ENCODE results near the gene NUDT1.

The NUDT1 gene

GRCh38 chr7:2289111-2289586, 47.1 kb downstream of the NUDT1 start:
- H3K9me3 ChIP-seq (ENCODE audit: control insufficient read depth, insufficient read depth, low read length), result no peaks in the 10 kb centered on the region
- no peak overlapping the region for H3K27ac ChIP-seq (ENCODE audit: low read depth, low read length)
- H3K4me2 ChIP-seq (ENCODE audit: low read length), result peak overlapping the region; percentile 43
- peak overlapping the region; percentile 10; the same call in 1 of the 2 replicates for H3K4me3 ChIP-seq (ENCODE audit: low read length)
- no peak for TF ChIP-seq CTCF (IDR thresholded peaks at IDR 0.05; ENCODE audit: low read depth, low read length, poor library complexity, severe bottlenecking)
- no peak for TF ChIP-seq EZH2phosphoT487 (IDR thresholded peaks at IDR 0.05; ENCODE audit: borderline replicate concordance, low read length)
- peaks cover 45% of the 10 kb centered on the region for H3K79me2 ChIP-seq (ENCODE audit: control insufficient read depth, low read length)
- peaks cover 20% of the 10 kb centered on the region for H3K4me1 ChIP-seq (ENCODE audit: control insufficient read depth, low read length)
- no peaks in the 10 kb centered on the region; the same call in 1 of the 2 replicates for H3F3A ChIP-seq (ENCODE audit: control insufficient read depth, insufficient read depth)
- H4K20me1 ChIP-seq (ENCODE audit: control insufficient read depth, insufficient read depth, low read depth, low read length), result peaks cover 14% of the 10 kb centered on the region
- H3K36me3 ChIP-seq (ENCODE audit: control insufficient read depth, low read length), result peaks cover 4% of the 10 kb centered on the region
- no peaks in the 10 kb centered on the region for H3K27me3 ChIP-seq (ENCODE audit: control insufficient read depth, low read length)
- H3K9me2 ChIP-seq (replicated peaks; ENCODE audit: control insufficient read depth, low read length), result no peaks in the 10 kb centered on the region

DNA sequence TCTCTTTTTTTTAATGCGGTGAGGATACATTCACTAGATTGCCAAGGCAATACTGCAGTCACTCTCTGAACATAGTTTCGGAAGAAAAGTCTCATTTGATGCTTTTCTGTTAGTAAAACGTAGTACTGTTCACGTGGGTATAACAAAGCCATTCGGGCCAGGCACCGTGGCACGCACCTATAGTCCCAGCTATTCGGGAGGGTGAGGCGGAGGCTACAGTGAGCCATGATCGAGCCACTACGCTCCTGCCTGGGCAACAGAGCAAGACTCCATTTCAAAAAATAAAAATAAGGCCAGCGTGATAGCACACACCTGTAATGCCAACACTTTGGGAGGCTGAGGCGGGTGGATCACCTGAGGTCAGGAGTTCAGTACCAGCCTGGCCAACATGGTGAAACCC, 47.6 kb downstream of the NUDT1 start:
- Histone ChIP-seq H3K9me3 (ENCODE audit: control insufficient read depth, insufficient read depth, low read length) (no peaks in the 10 kb centered on the region), H3K4me2 (ENCODE audit: low read length) (no peak overlapping the region), H3K27me3 (ENCODE audit: control insufficient read depth, low read length) (no peaks in the 10 kb centered on the region), H3K79me2 (ENCODE audit: control insufficient read depth, low read length) (peaks cover 49% of the 10 kb centered on the region), H3K9me2 (replicated peaks; ENCODE audit: control insufficient read depth, low read length) (no peaks in the 10 kb centered on the region), H3F3A (ENCODE audit: control insufficient read depth, insufficient read depth) (no peaks in the 10 kb centered on the region; the same call in 1 of the 2 replicates), H4K20me1 (ENCODE audit: control insufficient read depth, insufficient read depth, low read depth, low read length) (peaks cover 14% of the 10 kb centered on the region), H3K36me3 (ENCODE audit: control insufficient read depth, low read length) (peaks cover 4% of the 10 kb centered on the region), H3K4me1 (ENCODE audit: control insufficient read depth, low read length) (peaks cover 20% of the 10 kb centered on the region), H3K27ac (ENCODE audit: low read depth, low read length) (no peak overlapping the region), H3K4me3 (ENCODE audit: low read length) (no peak overlapping the region)
- no peak for TF ChIP-seq CTCF (IDR thresholded peaks at IDR 0.05; ENCODE audit: low read depth, low read length, poor library complexity, severe bottlenecking)
- no peak for TF ChIP-seq EZH2phosphoT487 (IDR thresholded peaks at IDR 0.05; ENCODE audit: borderline replicate concordance, low read length)

DNA sequence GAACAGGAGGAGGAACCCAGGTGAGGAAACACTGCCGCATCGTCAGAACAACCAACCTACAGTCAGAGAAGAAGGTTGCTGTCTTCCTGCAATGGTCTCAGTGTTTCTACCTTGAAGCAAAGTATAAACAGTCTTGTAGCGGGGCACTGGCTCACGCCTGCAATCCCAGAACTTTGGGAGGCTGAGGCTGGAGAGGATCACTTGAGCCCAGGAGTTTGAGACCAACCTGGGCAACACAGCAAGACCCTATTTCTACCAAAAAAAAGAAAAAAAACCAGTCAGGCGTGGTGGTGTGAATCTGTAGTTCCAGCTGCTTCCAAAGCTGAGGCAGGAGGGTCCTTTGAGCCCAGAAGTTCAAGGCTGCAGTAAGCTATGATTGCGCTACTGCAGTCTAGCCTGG, 48.9 kb downstream of the NUDT1 start:
- H3K79me2 ChIP-seq (ENCODE audit: control insufficient read depth, low read length), result peaks cover 57% of the 10 kb centered on the region

More for the DNA sequence above, 48.9 kb downstream of the NUDT1 start:
- Histone ChIP-seq H3K27ac (ENCODE audit: low read depth, low read length) (no peak overlapping the region), H3K27me3 (ENCODE audit: control insufficient read depth, low read length) (no peaks in the 10 kb centered on the region), H3K9me2 (replicated peaks; ENCODE audit: control insufficient read depth, low read length) (no peaks in the 10 kb centered on the region), H3K36me3 (ENCODE audit: control insufficient read depth, low read length) (peaks cover 4% of the 10 kb centered on the region), H3K4me3 (ENCODE audit: low read length) (no peak overlapping the region), H3K9me3 (ENCODE audit: control insufficient read depth, insufficient read depth, low read length) (no peaks in the 10 kb centered on the region), H4K20me1 (ENCODE audit: control insufficient read depth, insufficient read depth, low read depth, low read length) (peaks cover 10% of the 10 kb centered on the region), H3K4me1 (ENCODE audit: control insufficient read depth, low read length) (peaks cover 24% of the 10 kb centered on the region), H3F3A (ENCODE audit: control insufficient read depth, insufficient read depth) (no peaks in the 10 kb centered on the region; the same call in 1 of the 2 replicates), H3K4me2 (ENCODE audit: low read length) (no peak overlapping the region)
- TF ChIP-seq EZH2phosphoT487 (IDR thresholded peaks at IDR 0.05; ENCODE audit: borderline replicate concordance, low read length), result no peak
- TF ChIP-seq CTCF (IDR thresholded peaks at IDR 0.05; ENCODE audit: low read depth, low read length, poor library complexity, severe bottlenecking), result no peak

Data from DOHH2 (cell line).